Endothelial cell of umbilical vein (primary cell): Measurements from ENCODE around the gene TMPRSS3.

ENCODE experiments used
- CTCF ChIP-seq, 2 donors: IDR thresholded peaks; 1 replicate in 1 of 2; 2 replicates in 1 of 2; pipeline ENCODE4 v1.5.1; 2011; ENCODE audit warnings: low read length in 2 of 2, mild to moderate bottlenecking in 2 of 2, moderate library complexity in 2 of 2, control low read depth in 1 of 2, inconsistent platforms in 1 of 2, low read depth in 1 of 2; ENCODE audit not compliant: insufficient read depth in 1 of 2; ENCODE audit errors: extremely low read depth in 1 of 2
- EZH2 ChIP-seq: IDR thresholded peaks from 2 replicates; pipeline ENCODE4 v1.6.1; 2012; ENCODE audit warnings: borderline replicate concordance, low read depth, mild to moderate bottlenecking, moderate library complexity, low read length, inconsistent platforms; ENCODE audit not compliant: severe bottlenecking
- FOS ChIP-seq: IDR thresholded peaks from 2 replicates; pipeline ENCODE4 v1.6.1; 2011; ENCODE audit warnings: mild to moderate bottlenecking, low read length, moderate library complexity, borderline replicate concordance; ENCODE audit not compliant: insufficient read depth
- GATA2 ChIP-seq: IDR thresholded peaks from 2 replicates; pipeline ENCODE4 v1.7.0; 2011; ENCODE audit warnings: low read depth, mild to moderate bottlenecking, moderate library complexity, mixed read lengths, low read length; ENCODE audit not compliant: insufficient read length, insufficient read depth
- JUN ChIP-seq: IDR thresholded peaks from 2 replicates; pipeline ENCODE4 v1.6.1; 2011; ENCODE audit warnings: borderline replicate concordance, low read depth; ENCODE audit not compliant: insufficient read length, insufficient read depth
- MAX ChIP-seq: IDR thresholded peaks from 2 replicates; pipeline ENCODE4 v1.6.1; 2011; ENCODE audit not compliant: insufficient read depth, insufficient read length
- MYC ChIP-seq: IDR thresholded peaks from one replicate; pipeline ENCODE4 v1.6.1; 2011; ENCODE audit warnings: mild to moderate bottlenecking, low read depth, low read length
- POLR2A ChIP-seq: IDR thresholded peaks from 2 replicates; pipeline ENCODE4 v1.6.1; 2012; ENCODE audit warnings: low read depth, mild to moderate bottlenecking, control low read depth, low read length
- POLR2AphosphoS5 ChIP-seq: IDR thresholded peaks from 2 replicates; pipeline ENCODE4 v1.6.1; 2012; ENCODE audit warnings: low read depth, mild to moderate bottlenecking, control low read depth, low read length, moderate library complexity; ENCODE audit not compliant: insufficient read depth

GRCh38 chr21:42363312-42363711 lies 32.5 kb downstream of the TMPRSS3 start:
- TF ChIP-seq POLR2AphosphoS5 (no peak), EZH2 (no peak), MAX (no peak), CTCF (IDR thresholded peaks at IDR 0.05; ENCODE audit: extremely low read depth in 1 of 2, insufficient read depth in 1 of 2, low read depth in 1 of 2, low read length in 2 of 2) (no peak), POLR2A (no peak), JUN (no peak), FOS (no peak), GATA2 (no peak), MYC (no peak)
